Skeletal muscle cell (primary cell): ENCODE data around the gene PPIL3.
"Not testable (repeated sequence)": the region's sequence is repeated elsewhere in the genome, so short reads cannot be mapped to it uniquely, and the experiment has no call there.

ENCODE experiments used
- DNase-seq: peaks from one replicate; pipeline ENCODE4 v3.0.0-alpha.2; 2010; ENCODE audit warnings: low read depth
- H3K4me3 ChIP-seq: 2 replicates; pipeline ENCODE4 v1.5.1; 2011; ENCODE audit warnings: low read depth, mild to moderate bottlenecking, control low read depth, low read length, moderate library complexity

The PPIL3 gene

DNA sequence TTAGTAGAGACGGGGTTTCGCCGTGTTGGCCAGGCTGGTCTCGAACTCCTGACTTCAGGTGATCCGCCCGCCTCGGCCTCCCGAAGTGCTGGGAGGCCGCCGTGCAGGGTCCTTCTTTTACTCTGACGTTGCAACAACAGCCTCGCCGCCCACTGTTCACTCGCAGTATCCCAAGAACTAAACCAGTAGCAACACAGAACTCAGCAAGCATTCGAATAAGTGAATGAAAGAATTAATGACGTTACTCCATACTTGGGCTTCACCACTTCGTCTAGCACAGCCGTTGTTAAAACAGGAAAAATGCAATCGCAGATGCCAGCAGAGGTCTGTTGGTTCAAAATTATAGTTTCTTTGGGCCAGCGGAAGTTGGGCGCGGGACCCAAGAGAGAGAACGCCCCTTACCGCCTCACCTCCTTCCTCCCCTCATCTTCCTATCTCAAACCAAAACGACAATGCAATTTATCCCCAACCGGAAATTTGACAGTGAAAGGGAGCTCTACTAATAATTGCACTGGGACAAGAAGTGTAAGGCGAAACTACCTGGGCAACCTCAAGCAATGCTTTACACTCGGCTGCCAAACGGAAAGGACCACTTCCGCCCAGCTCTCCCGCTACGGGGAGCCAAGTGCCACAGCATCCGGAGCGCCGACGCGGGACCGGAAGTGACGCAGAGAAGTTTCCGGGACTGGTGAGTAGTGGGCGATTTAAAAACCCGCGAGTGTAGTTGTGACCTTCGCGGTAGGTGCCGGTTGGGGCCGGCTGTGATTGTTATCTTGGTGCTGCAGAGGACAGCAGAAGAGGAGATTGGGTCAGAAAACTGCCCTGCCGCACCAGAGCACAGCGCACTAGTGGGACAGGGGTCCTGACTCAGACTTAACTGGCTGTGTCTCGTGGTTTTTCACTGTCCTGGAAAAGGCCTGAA, at the start of gene PPIL3, which contains the start of gene NIF3L1:
Gene PPIL3 (minus strand): TSS at position 374 of the 922 bp plus-strand sequence. CDS start 1,462 bp downstream, outside the sequence.
Gene NIF3L1 (plus strand): TSS at position 668 of the 922 bp plus-strand sequence. CDS start 2,573 bp downstream, outside the sequence.
- peak; percentile 93 for DNase-seq
- H3K4me3 ChIP-seq, result peak within 1 kb of the TSS; percentile 94

DNA sequence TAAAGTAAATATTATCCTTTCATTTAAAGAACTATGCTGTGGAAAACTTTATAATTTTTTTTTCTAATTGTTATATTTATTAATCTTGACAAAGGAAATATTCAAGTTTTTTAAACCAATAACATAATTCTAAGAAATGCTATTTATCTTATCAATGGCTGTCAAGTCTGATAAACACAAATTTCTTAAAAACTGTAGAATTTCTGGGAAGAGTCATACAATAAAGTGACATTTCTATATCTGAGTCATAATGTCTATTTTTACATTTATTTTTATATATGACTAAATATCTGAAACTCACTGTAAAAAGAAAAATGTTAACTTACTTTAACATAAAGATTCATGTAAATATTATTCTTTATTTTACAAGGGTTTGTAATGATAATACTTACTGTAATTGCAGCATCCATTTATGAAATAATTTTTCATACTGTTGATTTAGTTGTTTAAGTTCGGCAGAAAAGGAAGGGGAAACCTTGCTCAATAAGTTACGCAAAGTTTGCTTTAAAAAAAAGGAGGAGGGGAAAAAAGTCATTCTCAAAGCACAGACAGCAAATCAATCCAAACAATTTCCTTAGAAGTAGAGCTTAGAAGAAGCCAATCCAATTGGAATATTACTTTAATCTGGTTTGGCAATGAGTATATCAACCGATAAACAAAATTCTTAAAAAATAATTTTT, 42.2 kb upstream of the PPIL3 start:
- no peak for DNase-seq
- H3K4me3 ChIP-seq, result no peak overlapping the region

DNA sequence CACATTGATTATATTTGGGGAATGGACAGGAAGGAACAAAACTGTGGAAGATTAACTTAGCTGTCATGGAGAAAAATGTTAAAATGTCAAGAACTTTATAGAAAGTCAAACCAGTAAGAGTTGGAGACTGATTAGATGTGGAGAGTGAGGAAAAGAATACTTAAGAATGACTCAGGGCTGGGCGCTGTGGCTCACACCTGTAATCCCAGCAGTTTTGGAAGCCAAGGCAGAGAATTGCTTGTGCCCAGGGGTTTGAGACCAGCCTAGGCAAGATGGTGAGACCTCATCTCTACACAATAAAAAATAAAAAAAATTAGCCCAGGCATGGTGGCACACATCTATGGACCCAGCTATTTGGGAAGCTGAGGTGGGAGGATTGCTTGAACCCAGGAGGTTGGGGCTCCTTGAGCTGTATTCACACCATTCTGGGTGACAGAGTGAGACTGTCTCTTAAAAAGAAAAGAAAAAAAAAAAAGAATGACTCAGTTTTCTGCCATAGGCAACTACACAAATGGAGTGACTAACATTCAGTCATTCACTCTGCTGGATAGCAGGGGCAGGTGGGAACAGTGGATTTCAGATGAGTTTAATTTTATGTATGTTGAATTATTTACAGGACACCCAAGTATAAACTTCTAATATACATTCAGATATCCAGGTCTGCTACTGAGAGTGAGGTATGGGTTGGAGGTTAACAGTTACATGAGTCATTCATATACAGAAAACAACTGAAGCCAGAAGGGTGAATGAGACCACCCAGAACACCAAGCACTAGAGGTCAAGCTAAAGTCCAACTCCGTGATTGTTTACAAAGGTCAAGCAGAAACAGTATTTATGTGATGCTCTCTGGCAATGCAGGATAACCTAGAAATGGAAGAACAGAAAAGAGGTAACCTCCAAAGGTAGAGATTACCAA, 40.7 kb upstream of the PPIL3 start:
- H3K4me3 ChIP-seq, result no peak overlapping the region
- DNase-seq, result no peak

DNA sequence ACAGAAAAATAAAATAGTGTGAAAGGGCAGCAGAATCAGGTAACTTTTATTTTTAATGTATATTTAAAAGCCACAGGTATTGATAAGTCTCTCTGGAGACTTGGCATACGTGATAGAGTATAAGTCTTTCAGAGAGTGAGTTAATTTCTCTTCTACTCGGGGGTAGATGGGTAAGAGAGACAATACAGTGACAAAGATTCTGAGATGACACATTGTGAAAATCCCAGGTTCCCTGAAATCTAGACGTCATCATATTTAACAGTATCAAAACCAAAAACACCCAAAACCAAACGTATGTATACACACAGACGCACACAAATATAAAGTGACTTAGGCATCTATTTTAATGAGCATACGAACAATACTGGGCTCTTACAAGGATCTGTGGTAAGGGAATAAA, 33.6 kb upstream of the PPIL3 start:
- no peak for DNase-seq

DNA sequence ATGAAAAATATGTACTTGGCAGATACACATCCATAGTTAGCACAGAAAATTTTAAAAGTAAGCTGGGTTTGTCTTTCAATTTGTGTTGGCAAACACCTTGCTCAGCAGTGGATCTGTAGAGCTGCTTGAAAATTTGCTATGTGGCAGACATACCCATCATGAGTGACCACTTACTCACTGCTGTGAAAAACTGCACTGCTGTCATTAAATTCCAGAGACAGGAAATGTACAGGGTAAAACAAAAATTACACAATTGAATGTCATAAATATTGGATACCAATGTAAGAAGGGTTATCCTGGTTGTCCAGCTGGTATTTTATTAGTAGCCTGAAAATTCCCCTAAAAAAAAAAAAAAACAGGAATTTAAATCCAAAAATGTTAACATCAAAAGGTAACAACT, 24.8 kb upstream of the PPIL3 start:
- H3K4me3 ChIP-seq, result no peak overlapping the region
- peak; percentile 19 for DNase-seq

More for the DNA sequence above, 33.6 kb upstream of the PPIL3 start:
- no peak overlapping the region for H3K4me3 ChIP-seq

DNA sequence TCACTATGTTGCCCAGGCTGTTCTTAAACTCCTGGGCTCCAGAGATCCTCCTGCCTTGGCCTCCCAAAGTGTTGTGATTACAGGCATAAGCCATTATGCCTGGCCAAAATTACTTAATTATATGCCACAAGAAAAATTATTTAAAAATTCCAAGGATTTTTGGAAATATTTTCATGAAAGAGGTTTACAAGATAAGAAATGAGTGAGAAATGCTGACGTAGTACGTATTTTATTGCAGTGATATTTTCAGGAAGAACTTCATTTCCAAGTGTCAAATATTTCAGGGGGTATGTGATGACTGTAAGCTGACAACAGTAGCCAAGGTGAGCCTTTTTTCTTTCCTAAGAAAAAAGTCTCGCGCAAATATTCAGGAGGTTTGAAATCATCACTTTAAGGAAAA, 21.1 kb upstream of the PPIL3 start:
- H3K4me3 ChIP-seq, result no peak overlapping the region
- no peak for DNase-seq

DNA sequence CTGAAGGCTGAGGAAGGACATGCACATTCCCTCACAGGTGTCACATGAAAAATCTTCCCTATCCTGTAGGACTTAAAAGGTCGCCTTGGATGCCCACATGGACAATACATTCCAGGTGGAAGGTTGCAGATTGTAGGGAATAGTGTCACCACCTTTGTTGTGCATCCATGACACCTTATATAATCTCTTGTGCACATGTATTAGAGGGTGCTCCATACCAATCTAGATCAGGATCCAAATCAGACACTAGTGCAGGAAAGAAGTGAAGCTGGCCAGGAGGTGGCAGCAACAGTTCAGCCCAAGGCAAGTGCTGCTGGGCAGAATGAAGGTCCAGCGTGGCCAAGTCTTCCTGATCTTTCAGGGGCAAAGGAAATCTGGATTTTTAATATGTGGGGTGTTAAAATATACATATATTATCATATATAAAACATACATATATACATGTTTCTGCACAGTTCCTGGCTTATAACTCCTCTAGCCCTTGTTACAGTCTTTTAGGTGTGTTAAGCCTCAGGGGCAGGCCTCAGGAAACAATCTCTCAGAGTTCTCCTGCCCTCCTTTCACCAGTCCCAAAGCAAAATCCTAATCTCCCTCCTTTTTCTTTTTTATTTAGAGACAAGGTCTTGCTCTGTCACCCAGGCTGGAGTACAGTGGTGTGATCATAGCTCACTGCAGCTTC, 16.9 kb upstream of the PPIL3 start:
- peak; percentile 36 for DNase-seq
- no peak overlapping the region for H3K4me3 ChIP-seq

DNA sequence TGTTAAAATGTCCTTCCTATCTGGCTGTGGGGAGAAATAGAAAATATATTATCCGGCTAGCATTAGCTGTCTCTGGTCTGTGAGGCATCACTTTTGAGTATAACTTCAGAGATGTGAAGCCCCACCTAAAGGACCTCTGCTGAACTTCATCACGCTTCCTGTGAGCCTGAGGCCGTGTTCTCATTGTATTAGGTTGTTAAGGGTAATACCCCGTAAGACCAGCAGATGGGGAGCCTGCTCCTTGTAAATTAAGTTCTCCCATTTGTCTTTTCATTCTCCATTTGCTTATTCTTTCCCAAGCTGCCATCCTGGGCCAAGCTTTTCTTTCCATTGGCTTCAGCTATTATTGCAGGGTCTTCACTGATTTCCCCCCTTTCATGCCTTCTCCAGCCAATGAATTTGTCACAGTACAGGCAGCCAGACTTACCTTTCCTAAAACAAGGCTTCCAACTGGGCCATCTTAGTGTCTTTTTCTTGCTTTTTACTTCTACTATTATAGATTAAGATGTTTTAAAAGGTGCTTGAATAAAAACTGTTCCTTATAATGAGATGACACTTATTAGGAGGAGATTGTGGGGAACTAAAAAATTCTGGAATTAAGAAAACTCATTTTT, 12.7 kb upstream of the PPIL3 start:
- no peak overlapping the region for H3K4me3 ChIP-seq
- peak; percentile 64 for DNase-seq

DNA sequence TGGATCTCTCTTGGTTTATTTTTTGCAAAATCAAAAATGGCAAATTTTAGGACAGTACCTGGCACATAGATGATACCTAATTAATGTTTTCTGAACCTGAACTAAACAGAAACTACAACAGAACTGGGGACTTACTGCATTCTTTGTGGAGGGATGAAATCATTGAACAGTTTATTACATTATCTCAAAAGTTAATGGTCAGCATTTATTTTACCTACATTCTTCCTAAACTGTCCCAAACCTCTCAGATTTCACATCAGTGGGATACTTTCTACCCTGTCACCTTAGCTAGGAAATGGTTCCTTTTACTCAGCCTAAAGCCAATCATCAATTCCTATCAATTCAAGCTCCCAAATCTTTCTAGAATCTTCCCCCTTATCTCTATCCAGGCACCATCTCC, 10.6 kb upstream of the PPIL3 start:
- DNase-seq, result no peak
- no peak overlapping the region for H3K4me3 ChIP-seq

DNA sequence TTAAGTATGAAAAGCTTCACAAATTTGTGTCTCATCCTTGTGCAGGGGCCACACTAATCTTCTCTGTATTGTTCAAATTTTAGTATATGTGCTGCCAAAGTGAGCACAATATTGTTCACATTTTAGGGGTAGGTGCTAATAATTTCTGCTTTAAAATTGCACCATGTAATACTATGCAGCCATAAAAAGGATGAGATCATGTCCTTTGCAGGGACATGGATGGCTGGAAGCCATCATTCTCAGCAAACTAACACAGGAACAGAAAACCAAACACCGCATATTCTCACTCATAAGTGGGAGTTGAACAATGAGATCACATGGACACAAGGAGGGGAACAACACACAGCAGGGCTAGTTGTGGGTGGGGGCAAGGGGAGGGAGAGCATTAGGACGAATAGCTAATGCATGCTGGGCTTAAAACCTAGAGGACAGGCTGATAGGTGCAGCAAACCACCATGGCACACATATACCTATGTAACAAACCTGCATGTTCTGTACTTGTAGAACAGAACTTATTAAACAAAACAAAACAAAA, 7.1 kb downstream of the PPIL3 start:
- not testable (repeated sequence) for H3K4me3 ChIP-seq, DNase-seq

DNA sequence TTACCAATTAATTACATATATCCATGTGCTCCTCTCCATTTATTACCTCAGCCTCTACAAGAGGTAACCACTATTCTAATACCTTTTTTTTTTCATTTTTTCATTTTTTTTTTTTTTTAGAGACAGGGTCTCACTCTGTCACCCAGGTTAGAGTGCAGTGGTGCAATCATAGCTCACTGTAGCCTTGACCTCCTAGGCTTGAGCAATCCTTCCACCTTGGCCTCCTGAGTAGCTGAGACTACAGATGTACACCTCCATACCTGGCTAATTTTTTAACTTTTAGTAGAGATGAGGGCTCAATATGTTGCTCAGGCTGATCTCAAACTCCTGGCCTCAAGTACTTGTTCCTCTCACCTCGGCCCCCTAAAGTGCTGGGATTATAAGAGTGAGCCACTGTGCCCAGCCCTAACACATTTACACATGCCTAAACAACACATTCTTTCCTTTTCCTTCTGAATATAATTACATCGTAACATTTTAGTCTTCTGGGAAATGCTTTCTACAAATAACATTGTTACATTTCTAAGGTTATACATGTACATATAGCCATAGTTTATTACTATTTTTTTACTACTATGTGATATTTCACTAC, 10.5 kb downstream of the PPIL3 start:
- H3K4me3 ChIP-seq, result no peak overlapping the region
- no peak for DNase-seq

DNA sequence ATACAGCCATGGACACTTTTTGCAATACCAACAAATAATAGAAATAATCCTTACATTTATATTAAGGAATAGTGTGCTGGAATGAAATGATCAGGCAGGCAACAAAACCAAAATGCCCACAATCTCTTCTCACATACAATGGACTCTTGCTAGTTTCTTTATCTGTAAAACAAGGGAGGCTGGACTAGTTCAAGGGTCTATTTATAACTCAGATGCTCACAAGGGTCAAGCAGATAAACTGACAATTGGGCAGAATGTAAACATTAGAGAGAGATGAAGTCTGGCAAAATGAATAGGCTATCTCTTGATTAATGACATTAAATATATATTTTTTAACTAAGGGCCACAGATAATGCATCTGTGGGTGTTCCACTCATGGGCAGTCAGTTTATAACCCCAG, 11.4 kb downstream of the PPIL3 start:
- H3K4me3 ChIP-seq, result no peak overlapping the region
- no peak for DNase-seq

DNA sequence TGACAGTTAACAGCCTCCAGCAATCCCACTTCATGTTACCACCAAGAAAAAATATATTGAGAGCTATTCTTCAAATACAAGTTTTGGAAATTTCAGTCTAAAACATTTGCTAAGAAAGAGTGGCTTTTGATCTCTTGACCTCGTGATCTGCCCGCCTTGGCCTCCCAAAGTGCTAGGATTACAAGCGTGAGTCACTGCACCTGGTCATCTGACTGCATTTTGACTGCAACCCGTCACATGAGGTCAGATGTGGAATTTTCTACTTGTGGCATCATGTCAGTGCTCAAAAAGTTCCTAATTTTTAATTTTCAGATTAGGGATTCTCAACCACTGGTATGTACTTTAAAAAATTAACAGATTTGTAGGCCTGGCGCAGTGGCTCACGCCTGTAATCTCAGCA, 15.3 kb downstream of the PPIL3 start:
- no peak overlapping the region for H3K4me3 ChIP-seq
- DNase-seq, result no peak

DNA sequence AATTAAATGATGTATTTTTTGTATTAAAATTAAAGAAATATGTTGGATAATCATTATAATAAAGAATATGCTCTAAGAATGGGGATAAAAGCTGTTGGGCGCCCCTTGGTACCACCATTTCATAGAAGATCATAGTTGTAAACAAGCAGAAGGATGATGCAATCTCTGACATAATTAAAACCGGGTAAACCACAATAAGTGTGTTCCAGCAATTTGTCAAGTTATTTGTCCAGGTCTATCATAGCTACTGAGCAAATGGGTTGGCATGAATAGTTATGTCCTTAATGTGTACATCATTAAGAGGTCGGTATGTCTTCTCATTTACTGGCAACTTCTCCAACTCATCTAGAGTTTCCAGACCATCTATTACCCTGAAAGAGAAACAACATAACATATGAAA, 17.7 kb downstream of the PPIL3 start:
- no peak for DNase-seq
- no peak overlapping the region for H3K4me3 ChIP-seq

DNA sequence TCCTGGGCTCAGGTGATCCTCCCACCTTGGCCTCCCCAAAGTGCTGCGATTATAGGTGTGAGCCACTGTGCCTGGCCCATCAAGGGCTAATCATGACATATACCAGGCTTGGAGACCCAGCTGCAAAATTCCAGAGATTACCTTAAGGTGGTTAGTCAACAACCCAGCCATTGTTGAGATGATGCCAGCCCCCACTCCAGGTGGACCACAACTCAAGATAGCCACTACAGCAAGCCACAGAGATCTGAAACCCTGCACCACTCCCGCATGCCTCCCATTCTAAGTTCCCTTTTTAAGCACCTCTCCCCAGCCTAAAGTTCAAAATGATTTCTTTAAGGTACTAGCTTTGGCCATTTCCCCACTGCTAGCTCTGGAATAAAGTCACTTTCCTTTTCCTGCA, 19.9 kb downstream of the PPIL3 start:
- H3K4me3 ChIP-seq, result no peak overlapping the region
- no peak for DNase-seq

DNA sequence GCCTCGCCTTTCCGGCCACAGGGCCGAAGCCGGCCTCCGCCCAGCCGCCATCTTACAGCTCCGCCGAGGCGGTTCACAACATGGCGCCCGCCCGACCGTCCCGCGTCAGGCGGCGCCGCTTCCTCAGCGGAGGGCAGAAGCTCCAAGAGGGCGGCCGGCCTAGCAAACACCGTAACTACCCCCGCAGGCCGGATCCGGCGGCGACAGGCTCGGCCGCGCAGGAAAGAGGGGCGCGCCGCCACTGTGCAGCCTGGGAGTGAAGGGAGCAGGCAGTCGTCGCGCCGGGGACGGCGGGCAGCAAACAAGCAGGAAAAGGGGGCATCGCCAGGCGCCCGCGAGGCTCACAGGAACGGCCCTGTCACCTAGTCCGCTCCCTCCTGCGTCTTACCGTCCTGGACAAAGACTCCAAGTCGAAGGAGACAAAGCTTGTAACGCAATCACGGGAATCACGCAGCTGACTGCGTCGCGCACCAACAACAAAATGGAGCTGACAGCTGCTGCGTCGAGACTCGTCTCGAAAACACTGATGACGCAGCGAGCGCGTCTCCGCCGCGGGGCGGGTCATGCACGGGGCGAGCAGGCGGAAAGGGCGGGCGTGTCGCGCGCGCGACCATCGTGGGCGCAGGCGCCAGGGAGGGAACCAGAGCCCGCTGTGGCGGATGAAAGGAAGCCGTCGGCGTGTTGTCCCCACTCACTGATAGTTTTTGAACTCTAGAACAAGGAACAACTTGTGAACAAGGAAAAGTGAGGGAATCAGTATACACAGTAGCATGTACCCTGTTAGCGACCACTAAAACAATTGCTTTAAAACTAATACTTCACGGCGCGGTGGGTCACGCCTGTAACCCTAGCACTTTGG, 24.5 kb downstream of the PPIL3 start, which contains the start of gene CLK1:
Gene CLK1 (minus strand): TSS at position 483 of the 859 bp plus-strand sequence. CDS start 2,796 bp downstream, outside the sequence.
- DNase-seq, result peak; percentile 78
- H3K4me3 ChIP-seq, result peak within 1 kb of the TSS; percentile 79

DNA sequence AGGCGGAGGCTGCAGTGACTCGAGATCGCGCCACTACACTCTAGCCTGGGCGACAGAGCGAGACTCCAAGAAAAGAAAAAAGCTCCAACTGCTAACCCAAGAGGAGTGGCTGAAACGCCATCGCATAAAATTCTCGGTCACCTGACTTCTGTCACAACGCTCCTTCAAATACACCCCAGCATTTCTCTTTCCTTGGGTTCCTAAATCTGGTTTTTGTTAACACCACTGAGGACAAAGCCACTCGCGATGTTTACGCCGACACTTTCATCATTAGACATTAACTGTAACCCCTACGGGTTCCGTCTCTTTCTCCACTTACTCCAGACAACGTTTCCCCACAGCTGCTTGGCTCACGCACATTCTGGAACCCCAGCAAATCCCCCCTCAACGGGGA, 25.1 kb downstream of the PPIL3 start:
- no peak for DNase-seq
- H3K4me3 ChIP-seq, result peak overlapping the region; percentile 79
